AML-193 (cell line): Measurements from ENCODE around the gene OPALIN.

Experiments
- DNase-seq, 2 experiments: peaks; one replicate each; lab custom pipeline; 2025; lab: John Stamatoyannopoulos, UW

The OPALIN gene

DNA sequence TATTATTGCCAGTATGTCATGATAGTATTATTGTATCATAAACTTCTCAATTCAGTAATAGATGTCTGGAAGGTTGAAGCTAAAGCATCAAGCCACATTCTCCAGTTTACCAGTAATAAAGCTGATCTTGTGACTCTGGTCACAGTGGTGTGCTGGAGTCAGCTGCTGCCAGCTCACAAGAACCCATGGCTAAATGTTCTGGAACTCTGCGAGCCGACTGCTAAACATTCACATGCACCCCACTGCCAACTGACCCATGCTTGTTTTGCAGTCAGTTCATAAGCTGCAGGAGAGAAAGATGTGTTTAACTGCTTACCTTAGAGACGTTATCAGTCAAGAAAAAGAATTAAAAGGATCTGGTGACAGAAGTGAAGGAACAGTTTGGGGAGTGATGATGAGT is 60.4 kb downstream of the OPALIN start:
- DNase-seq: no peak

- DNase-seq: no peak
Observed at GRCh38 chr10:96297486-96297885, 61.3 kb downstream of the OPALIN start.

- DNase-seq: no peak
Observed at GRCh38 chr10:96295475-96295874, 63.3 kb downstream of the OPALIN start.
